Measurements from ENCODE around the gene EFHB. TPM values are rescaled to one million over a fixed set of nuclear protein-coding genes. Genes with fewer than 3 reads are reported as not detected.

The EFHB gene
- total and polyA plus RNA-seq, 2 of the 13 experiments (the other 11 are each of a cell fraction or from before 2014, with no cell fraction given), result 0.15 to 0.42 TPM

DNA sequence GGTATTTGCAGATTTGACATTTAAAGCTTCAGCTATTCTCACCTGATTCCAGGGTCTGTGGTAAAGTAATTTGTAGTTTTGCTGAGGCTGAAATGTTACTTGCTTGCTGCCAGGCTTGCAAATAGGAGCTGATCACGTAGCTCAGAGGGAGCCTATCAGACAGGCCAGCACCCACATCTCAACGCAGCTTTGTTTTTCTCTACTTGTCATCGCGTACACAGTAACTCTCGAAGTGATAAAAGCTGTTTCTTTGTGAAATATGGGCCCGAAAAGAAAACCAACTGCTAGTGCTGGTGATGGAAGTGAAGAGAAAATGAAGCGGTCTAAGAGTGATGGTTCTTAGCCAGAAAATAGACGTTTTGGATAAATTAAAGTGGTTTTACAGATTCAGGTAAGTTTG is 36.3 kb upstream of the EFHB start:
- DNase-seq (ENCODE audit: low spot score) (no peak), ATAC-seq (no peak), FAIRE-seq (no peak)
- peaks cover 10% of the 10 kb centered on the region for H4K20me1 ChIP-seq (ENCODE audit: insufficient read depth, low read length)
- ChIA-PET POLR2A (no interaction called here), CTCF (ENCODE audit: low intra/inter-chr PET ratio, low total read pairs) (no interaction called here)
- H3K4me2 ChIP-seq (ENCODE audit: low read depth, low read length), result no peak overlapping the region
- no peaks in the 10 kb centered on the region for H3K9me3 ChIP-seq (ENCODE audit: low read length)
- H3K4me3 ChIP-seq (replicated peaks in 1 of 3; ENCODE audit: insufficient read depth in 1 of 3, low read depth in 2 of 3, low read length in 3 of 3), result no peak overlapping the region
- H3K79me2 ChIP-seq (ENCODE audit: insufficient read depth, low read length), result peaks cover 61% of the 10 kb centered on the region
- no peaks in the 10 kb centered on the region for H3K4me1 ChIP-seq (ENCODE audit: insufficient read depth, low read length)
- WGBS (ENCODE audit: low lambda C conversion rate), result 93% methylated on average over 8 of the region's 8 CpGs
- no peaks in the 10 kb centered on the region for H3K27me3 ChIP-seq (ENCODE audit: control insufficient read depth in 1 of 2, insufficient read depth in 2 of 2, low read length in 2 of 2)
- H3K9ac ChIP-seq (ENCODE audit: insufficient read depth, low read depth, low read length), result no peak overlapping the region
- no peak overlapping the region for H3K27ac ChIP-seq (ENCODE audit: extremely low read length, insufficient read depth, low read length)
- intact Hi-C loops (cut with micrococcal nuclease; ENCODE audit: unreplicated experiment) (no loop called here), in situ Hi-C loops (cut with HindIII; ENCODE audit: extremely low pct_ligation_motif_present, low pct_unique_long_range_greater_than_20kb) (no loop called here)
- H2AFZ ChIP-seq (ENCODE audit: low read length), result no peak overlapping the region
- TF ChIP-seq ZNF256 (CRISPR knock-in tag; conservative IDR thresholded peaks at IDR 0.05), result no peak
- TF ChIP-seq, protein P1, sequence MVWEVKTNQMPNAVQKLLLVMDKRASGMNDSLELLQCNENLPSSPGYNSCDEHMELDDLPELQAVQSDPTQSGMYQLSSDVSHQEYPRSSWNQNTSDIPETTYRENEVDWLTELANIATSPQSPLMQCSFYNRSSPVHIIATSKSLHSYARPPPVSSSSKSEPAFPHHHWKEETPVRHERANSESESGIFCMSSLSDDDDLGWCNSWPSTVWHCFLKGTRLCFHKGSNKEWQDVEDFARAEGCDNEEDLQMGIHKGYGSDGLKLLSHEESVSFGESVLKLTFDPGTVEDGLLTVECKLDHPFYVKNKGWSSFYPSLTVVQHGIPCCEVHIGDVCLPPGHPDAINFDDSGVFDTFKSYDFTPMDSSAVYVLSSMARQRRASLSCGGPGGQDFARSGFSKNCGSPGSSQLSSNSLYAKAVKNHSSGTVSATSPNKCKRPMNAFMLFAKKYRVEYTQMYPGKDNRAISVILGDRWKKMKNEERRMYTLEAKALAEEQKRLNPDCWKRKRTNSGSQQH (CRISPR knock-in tag; IDR thresholded peaks at IDR 0.05; ENCODE audit: low read depth), result no peak
- H3K36me3 ChIP-seq (replicated peaks in 1 of 2; ENCODE audit: control insufficient read depth in 1 of 2, insufficient read depth in 2 of 2, low read length in 2 of 2), result peaks cover 4 to 32% of the 10 kb centered on the region in 2 experiments; a peak in 3 of 5 replicates
- no TSS peak for BruUV-seq (replicated peaks)

DNA sequence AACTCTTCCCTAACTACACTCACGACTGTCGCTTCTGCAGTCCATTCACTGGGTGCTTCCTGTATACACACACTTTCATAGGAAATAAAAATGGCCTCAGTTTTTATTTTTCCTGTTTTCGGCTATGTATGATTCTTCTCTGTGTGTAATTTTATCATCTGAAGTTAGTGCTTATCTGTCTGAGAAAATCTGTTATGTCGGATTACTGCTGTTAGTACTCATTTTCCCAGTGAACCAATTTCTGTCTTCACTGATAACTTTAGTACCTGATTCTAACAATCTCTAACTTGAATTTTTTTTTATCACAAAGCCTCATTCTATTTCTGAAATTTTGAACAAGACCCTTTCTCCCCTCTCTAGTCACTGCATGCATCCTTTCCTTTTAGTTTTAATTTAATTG is 33.8 kb upstream of the EFHB start:
- 98% methylated on average over 4 of the region's 4 CpGs for WGBS (ENCODE audit: low lambda C conversion rate)
- H3K9ac ChIP-seq (ENCODE audit: insufficient read depth, low read depth, low read length), result no peak overlapping the region
- DNase-seq (ENCODE audit: low spot score) (no peak), ATAC-seq (no peak), FAIRE-seq (no peak)
- no peak overlapping the region for H3K4me2 ChIP-seq (ENCODE audit: low read depth, low read length)
- peaks cover 4 to 22% of the 10 kb centered on the region in 2 experiments; a peak in 3 of 5 replicates for H3K36me3 ChIP-seq (replicated peaks in 1 of 2; ENCODE audit: control insufficient read depth in 1 of 2, insufficient read depth in 2 of 2, low read length in 2 of 2)
- CTCF ChIA-PET (ENCODE audit: low intra/inter-chr PET ratio, low total read pairs), result no interaction called here
- no peaks in the 10 kb centered on the region for H3K9me3 ChIP-seq (ENCODE audit: low read length)
- BruUV-seq (replicated peaks), result no TSS peak
- no peak overlapping the region for H3K27ac ChIP-seq (ENCODE audit: extremely low read length, insufficient read depth, low read length)
- H4K20me1 ChIP-seq (ENCODE audit: insufficient read depth, low read length), result peaks cover 12% of the 10 kb centered on the region
- peaks cover 73% of the 10 kb centered on the region for H3K79me2 ChIP-seq (ENCODE audit: insufficient read depth, low read length)
- H3K4me3 ChIP-seq (replicated peaks in 1 of 3; ENCODE audit: insufficient read depth in 1 of 3, low read depth in 2 of 3, low read length in 3 of 3), result no peak overlapping the region
- H3K27me3 ChIP-seq (ENCODE audit: control insufficient read depth in 1 of 2, insufficient read depth in 2 of 2, low read length in 2 of 2), result no peaks in the 10 kb centered on the region
- no peaks in the 10 kb centered on the region for H3K4me1 ChIP-seq (ENCODE audit: insufficient read depth, low read length)
- intact Hi-C loops (cut with micrococcal nuclease; ENCODE audit: unreplicated experiment) (no loop called here), in situ Hi-C loops (cut with HindIII; ENCODE audit: extremely low pct_ligation_motif_present, low pct_unique_long_range_greater_than_20kb) (no loop called here)
- H2AFZ ChIP-seq (ENCODE audit: low read length), result no peak overlapping the region
- POLR2A ChIA-PET, result no interaction called here
- TF ChIP-seq ZNF773 (CRISPR knock-in tag; IDR thresholded peaks at IDR 0.05; ENCODE audit: borderline replicate concordance) (no peak), MXI1 (IDR thresholded peaks at IDR 0.05; ENCODE audit: borderline replicate concordance, low read depth, low read length) (no peak), TOPORS (CRISPR knock-in tag; IDR thresholded peaks at IDR 0.05) (no peak), SAP130 (CRISPR knock-in tag; IDR thresholded peaks at IDR 0.05; ENCODE audit: low read depth) (no peak), ZNF496 (CRISPR knock-in tag; IDR thresholded peaks at IDR 0.05; ENCODE audit: insufficient replicate concordance) (no peak), SRSF1 (optimal IDR thresholded peaks at IDR 0.05; ENCODE audit: low read depth, low read length) (no peak)
- TF ChIP-seq, protein P2, sequence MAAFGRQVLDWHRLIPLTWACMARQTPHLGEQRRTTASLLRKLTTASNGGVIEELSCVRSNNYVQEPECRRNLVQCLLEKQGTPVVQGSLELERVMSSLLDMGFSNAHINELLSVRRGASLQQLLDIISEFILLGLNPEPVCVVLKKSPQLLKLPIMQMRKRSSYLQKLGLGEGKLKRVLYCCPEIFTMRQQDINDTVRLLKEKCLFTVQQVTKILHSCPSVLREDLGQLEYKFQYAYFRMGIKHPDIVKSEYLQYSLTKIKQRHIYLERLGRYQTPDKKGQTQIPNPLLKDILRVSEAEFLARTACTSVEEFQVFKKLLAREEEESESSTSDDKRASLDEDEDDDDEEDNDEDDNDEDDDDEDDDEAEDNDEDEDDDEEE (CRISPR knock-in tag; IDR thresholded peaks at IDR 0.05), result no peak
- TF ChIP-seq, protein P3, sequence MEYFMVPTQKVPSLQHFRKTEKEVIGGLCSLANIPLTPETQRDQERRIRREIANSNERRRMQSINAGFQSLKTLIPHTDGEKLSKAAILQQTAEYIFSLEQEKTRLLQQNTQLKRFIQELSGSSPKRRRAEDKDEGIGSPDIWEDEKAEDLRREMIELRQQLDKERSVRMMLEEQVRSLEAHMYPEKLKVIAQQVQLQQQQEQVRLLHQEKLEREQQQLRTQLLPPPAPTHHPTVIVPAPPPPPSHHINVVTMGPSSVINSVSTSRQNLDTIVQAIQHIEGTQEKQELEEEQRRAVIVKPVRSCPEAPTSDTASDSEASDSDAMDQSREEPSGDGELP (IDR thresholded peaks at IDR 0.05; ENCODE audit: borderline replicate concordance, low read depth), result no peak
- TF ChIP-seq, protein P4, sequence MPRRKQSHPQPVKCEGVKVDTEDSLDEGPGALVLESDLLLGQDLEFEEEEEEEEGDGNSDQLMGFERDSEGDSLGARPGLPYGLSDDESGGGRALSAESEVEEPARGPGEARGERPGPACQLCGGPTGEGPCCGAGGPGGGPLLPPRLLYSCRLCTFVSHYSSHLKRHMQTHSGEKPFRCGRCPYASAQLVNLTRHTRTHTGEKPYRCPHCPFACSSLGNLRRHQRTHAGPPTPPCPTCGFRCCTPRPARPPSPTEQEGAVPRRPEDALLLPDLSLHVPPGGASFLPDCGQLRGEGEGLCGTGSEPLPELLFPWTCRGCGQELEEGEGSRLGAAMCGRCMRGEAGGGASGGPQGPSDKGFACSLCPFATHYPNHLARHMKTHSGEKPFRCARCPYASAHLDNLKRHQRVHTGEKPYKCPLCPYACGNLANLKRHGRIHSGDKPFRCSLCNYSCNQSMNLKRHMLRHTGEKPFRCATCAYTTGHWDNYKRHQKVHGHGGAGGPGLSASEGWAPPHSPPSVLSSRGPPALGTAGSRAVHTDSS (CRISPR knock-in tag; conservative IDR thresholded peaks at IDR 0.05), result no peak
- TF ChIP-seq, protein P5, sequence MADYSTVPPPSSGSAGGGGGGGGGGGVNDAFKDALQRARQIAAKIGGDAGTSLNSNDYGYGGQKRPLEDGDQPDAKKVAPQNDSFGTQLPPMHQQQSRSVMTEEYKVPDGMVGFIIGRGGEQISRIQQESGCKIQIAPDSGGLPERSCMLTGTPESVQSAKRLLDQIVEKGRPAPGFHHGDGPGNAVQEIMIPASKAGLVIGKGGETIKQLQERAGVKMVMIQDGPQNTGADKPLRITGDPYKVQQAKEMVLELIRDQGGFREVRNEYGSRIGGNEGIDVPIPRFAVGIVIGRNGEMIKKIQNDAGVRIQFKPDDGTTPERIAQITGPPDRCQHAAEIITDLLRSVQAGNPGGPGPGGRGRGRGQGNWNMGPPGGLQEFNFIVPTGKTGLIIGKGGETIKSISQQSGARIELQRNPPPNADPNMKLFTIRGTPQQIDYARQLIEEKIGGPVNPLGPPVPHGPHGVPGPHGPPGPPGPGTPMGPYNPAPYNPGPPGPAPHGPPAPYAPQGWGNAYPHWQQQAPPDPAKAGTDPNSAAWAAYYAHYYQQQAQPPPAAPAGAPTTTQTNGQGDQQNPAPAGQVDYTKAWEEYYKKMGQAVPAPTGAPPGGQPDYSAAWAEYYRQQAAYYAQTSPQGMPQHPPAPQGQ (CRISPR knock-in tag; IDR thresholded peaks at IDR 0.05; ENCODE audit: borderline replicate concordance), result no peak

All from HepG2 (cell line).